CD4-positive, alpha-beta T cell (primary cell): ENCODE data around the gene KIAA0825. TPM values are rescaled to one million over a fixed set of nuclear protein-coding genes. Genes with fewer than 3 reads are reported as not detected.

Experiments
- ATAC-seq: fragments of 200-7000 bp; cut with Tn5 transposase; one replicate; pipeline ENCODE4 v1.10.0; 2022; ENCODE audit warnings: mild to moderate bottlenecking; ENCODE audit not compliant: poor library complexity
- CTCF ChIA-PET: fragments of 350-600 bp; sonication (Branson Sonifier 250); formaldehyde crosslinking; loops from one replicate; lab custom pipeline; 2021; ENCODE audit warnings: antibody characterized with exemption, inconsistent platforms; lab: Charles Lee
- POLR2A ChIA-PET: fragments of 350-600 bp; sonication (Branson Sonifier 250); formaldehyde crosslinking; loops from one replicate; lab custom pipeline; 2021; ENCODE audit warnings: antibody characterized with exemption, inconsistent platforms; lab: Charles Lee
- DNase-seq, 14 experiments: peaks; one replicate each; pipeline ENCODE4 v3.0.0-alpha.2; 2013 to 2020; ENCODE audit warnings: mixed read lengths in 2 of 14
- H3K27ac ChIP-seq, 2 donors: one replicate each; pipeline versions ENCODE4 v1.5.1 to v1.7.0; 2013; ENCODE audit warnings: low read length in 2 of 2, low read depth in 1 of 2, mild to moderate bottlenecking in 1 of 2
- H3K27me3 ChIP-seq, 2 experiments: 1 replicate in 1 of 2; 2 replicates in 1 of 2; pipeline versions ENCODE4 v1.6.1 to v1.7.0; 2013; ENCODE audit warnings: low read length in 2 of 2, control low read depth in 1 of 2, mild to moderate bottlenecking in 1 of 2, moderate library complexity in 1 of 2; ENCODE audit not compliant: insufficient read depth in 2 of 2, control insufficient read depth in 1 of 2
- H3K36me3 ChIP-seq: one replicate; pipeline ENCODE4 v1.6.1; 2013; ENCODE audit warnings: low read length, control low read depth; ENCODE audit not compliant: insufficient read depth
- H3K4me1 ChIP-seq: one replicate; pipeline ENCODE4 v1.6.1; 2013; ENCODE audit warnings: low read length, control low read depth; ENCODE audit not compliant: insufficient read depth
- H3K4me3 ChIP-seq: one replicate; pipeline ENCODE4 v1.5.1; 2013; ENCODE audit warnings: mild to moderate bottlenecking, low read length, moderate library complexity
- H3K9me3 ChIP-seq, 2 experiments: 1 replicate in 1 of 2; 2 replicates in 1 of 2; pipeline versions ENCODE4 v1.6.1 to v1.7.0; 2013; ENCODE audit warnings: low read length in 2 of 2, mild to moderate bottlenecking in 2 of 2, control low read depth in 1 of 2, moderate library complexity in 1 of 2; ENCODE audit not compliant: control insufficient read depth in 1 of 2, insufficient read depth in 1 of 2
- H3K27ac Mint-ChIP-seq: one replicate; pipeline ENCODE4 v1.8.0; 2020; ENCODE audit warnings: mixed read lengths
- H3K27me3 Mint-ChIP-seq: one replicate; pipeline ENCODE4 v1.8.0; 2021; ENCODE audit warnings: mixed read lengths
- H3K36me3 Mint-ChIP-seq: one replicate; pipeline ENCODE4 v1.8.0; 2021; ENCODE audit warnings: low read depth, mixed read lengths
- H3K4me1 Mint-ChIP-seq: one replicate; pipeline ENCODE4 v1.8.0; 2021; ENCODE audit warnings: low read depth, mixed read lengths
- H3K4me3 Mint-ChIP-seq: one replicate; pipeline ENCODE4 v1.8.0; 2020; ENCODE audit warnings: mild to moderate bottlenecking, mixed read lengths
- H3K9me3 Mint-ChIP-seq: one replicate; pipeline ENCODE4 v1.8.0; 2020; ENCODE audit warnings: mixed read lengths
- intact Hi-C, 2 experiments: fragments of 100-400 bp; cut with DNase I in 1 of 2; cut with micrococcal nuclease in 1 of 2; formaldehyde crosslinking; loops; one replicate each; pipeline versions ENCODE4 v1.15.1 to v1.9.0; 2023 to 2025; cut with DNase I, micrococcal nuclease
- total RNA-seq, 174 experiments: library from RNA in 2 of 174; stranded (reverse) in 2 of 174; gene quantifications; one replicate each; pipeline ENCODE4 v1.2.3 and lab custom pipeline; 2021 to 2026
- TF ChIP-seq, protein P1 (sequence below): fragments of 200-600 bp; IDR thresholded peaks from one replicate; pipeline ENCODE4 v1.8.0; 2022; ENCODE audit warnings: antibody characterized with exemption, mild to moderate bottlenecking

KIAA0825 gene
- total RNA-seq, 2 experiments from 2014 or later, result 1.5 to 1.6 TPM

DNA sequence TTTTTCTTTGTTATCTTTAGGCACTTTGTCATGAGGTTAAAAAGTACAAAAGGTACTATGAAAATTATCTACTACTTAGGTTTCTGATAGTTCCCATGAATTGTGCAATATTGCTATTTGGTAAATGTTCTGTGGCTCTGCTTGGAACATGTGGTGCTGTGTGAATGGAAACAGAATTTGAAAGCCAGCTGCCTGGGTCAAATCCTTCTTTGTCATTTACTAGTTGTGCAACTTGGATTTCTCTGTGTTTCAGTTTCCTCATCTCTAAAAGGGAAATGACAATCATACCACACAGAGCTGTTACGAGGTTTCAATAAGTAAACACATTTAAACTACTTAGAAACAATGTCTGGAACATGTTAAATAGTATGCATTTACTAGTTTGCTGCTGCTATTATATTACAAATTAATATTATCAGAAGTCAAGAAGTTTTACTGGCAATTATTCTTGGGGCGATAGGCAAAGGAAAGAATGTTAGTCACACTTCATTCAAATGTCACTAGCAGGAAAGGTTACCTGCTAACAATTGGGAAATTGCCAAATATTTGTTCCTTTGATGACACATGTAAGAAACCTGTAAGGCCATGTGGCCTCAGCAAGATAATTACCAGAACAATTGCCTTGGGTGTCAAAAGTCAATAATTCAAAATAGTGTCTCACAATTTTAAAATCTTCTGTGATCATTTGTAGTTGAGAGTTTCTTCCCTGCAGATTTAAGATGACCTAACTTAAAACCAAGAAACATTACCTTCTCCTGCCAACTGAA, 184.8 kb downstream of the KIAA0825 start:
- no peak for ATAC-seq
- Mint-ChIP-seq H3K9me3 (peaks cover 11% of the 10 kb centered on the region), H3K27ac (no peak overlapping the region), H3K36me3 (peaks cover 9% of the 10 kb centered on the region), H3K4me3 (no peak overlapping the region), H3K4me1 (no peaks in the 10 kb centered on the region), H3K27me3 (no peaks in the 10 kb centered on the region)
- intact Hi-C loops, result no loop called here
- H3K36me3 ChIP-seq, result no peaks in the 10 kb centered on the region
- ChIA-PET CTCF (no interaction called here), POLR2A (no interaction called here)
- DNase-seq, result peak in 3 of 14 experiments; percentile 1 to 29 (median 28)
- no peak overlapping the region for H3K27ac ChIP-seq
- TF ChIP-seq, protein P1, sequence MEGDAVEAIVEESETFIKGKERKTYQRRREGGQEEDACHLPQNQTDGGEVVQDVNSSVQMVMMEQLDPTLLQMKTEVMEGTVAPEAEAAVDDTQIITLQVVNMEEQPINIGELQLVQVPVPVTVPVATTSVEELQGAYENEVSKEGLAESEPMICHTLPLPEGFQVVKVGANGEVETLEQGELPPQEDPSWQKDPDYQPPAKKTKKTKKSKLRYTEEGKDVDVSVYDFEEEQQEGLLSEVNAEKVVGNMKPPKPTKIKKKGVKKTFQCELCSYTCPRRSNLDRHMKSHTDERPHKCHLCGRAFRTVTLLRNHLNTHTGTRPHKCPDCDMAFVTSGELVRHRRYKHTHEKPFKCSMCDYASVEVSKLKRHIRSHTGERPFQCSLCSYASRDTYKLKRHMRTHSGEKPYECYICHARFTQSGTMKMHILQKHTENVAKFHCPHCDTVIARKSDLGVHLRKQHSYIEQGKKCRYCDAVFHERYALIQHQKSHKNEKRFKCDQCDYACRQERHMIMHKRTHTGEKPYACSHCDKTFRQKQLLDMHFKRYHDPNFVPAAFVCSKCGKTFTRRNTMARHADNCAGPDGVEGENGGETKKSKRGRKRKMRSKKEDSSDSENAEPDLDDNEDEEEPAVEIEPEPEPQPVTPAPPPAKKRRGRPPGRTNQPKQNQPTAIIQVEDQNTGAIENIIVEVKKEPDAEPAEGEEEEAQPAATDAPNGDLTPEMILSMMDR, result no peak
- H3K27me3 ChIP-seq, result no peaks in the 10 kb centered on the region
- H3K4me3 ChIP-seq, result no peak overlapping the region
- H3K4me1 ChIP-seq, result no peaks in the 10 kb centered on the region
- H3K9me3 ChIP-seq, result peaks cover 0 to 6% of the 10 kb centered on the region in 2 experiments

DNA sequence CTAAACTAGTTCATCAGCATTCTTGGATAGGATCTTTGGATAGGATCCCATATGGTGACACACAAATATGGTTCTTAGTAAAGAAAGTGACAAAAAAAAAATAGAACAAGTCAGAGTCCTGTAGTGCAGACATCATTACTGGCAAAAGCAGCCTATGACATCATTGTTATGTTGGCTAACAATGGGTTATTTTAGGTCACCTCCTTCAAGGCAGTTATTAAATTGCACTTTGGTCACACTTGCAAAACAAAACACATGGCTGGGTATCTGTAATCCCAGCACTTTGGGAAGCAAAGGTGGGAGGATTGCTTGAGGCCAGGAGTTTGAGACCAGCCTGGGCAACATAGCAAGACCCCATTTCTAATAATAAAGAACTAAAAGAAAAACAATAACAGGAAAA, 185.9 kb downstream of the KIAA0825 start:
- TF ChIP-seq, protein P1, result no peak
- DNase-seq, result peak in 2 of 14 experiments; percentile 13 to 16
- peaks cover 9% of the 10 kb centered on the region for H3K36me3 Mint-ChIP-seq
- H3K4me3 Mint-ChIP-seq, result no peak overlapping the region
- intact Hi-C loops, result no loop called here
- H3K27me3 Mint-ChIP-seq, result no peaks in the 10 kb centered on the region
- H3K27ac Mint-ChIP-seq, result no peak overlapping the region
- no peaks in the 10 kb centered on the region for H3K36me3 ChIP-seq
- no peak overlapping the region for H3K4me3 ChIP-seq
- ChIA-PET POLR2A (no interaction called here), CTCF (no interaction called here)
- H3K27me3 ChIP-seq, result no peaks in the 10 kb centered on the region
- no peak overlapping the region for H3K27ac ChIP-seq
- H3K9me3 ChIP-seq, result peaks cover 0 to 6% of the 10 kb centered on the region in 2 experiments
- H3K9me3 Mint-ChIP-seq, result peaks cover 13% of the 10 kb centered on the region
- ATAC-seq, result no peak
- H3K4me1 Mint-ChIP-seq, result no peaks in the 10 kb centered on the region
- no peaks in the 10 kb centered on the region for H3K4me1 ChIP-seq

DNA sequence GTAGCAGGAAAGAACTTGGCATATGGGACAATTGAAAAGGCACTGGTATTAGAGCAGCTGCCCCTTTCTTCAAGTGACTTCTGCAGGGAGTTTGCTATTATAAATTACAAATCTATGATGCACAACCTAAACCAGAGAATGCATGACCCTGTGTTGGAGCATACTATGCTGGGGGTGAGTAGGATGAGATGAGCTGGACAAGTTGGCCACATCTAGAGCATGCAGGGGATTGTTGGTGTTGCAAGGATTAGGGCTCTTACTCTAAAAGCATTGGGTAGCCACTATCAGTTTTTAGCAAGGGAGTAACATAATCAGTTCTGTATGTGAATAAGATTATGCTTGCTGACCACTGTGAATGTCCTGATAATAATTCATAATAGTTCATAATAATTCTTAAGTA, 186.7 kb downstream of the KIAA0825 start:
- no peak overlapping the region for H3K27ac ChIP-seq
- H3K9me3 Mint-ChIP-seq, result peaks cover 13% of the 10 kb centered on the region
- H3K4me3 ChIP-seq, result no peak overlapping the region
- no peak overlapping the region for H3K27ac Mint-ChIP-seq
- H3K36me3 Mint-ChIP-seq, result peaks cover 9% of the 10 kb centered on the region
- no peaks in the 10 kb centered on the region for H3K36me3 ChIP-seq
- H3K27me3 ChIP-seq, result no peaks in the 10 kb centered on the region
- intact Hi-C loops, result no loop called here
- no peak for DNase-seq
- no peaks in the 10 kb centered on the region for H3K4me1 Mint-ChIP-seq
- no peaks in the 10 kb centered on the region for H3K27me3 Mint-ChIP-seq
- CTCF ChIA-PET, result interaction anchor here (0.5 kb wide), 1 partner anchor 58 kb away, joined by 3 read pairs; no protein-coding TSS in a partner anchor
- ATAC-seq, result no peak
- POLR2A ChIA-PET, result no interaction called here
- H3K4me1 ChIP-seq, result no peaks in the 10 kb centered on the region
- TF ChIP-seq, protein P1, result no peak
- peaks cover 0 to 6% of the 10 kb centered on the region in 2 experiments for H3K9me3 ChIP-seq
- no peak overlapping the region for H3K4me3 Mint-ChIP-seq
